HepG2 (cell line): ENCODE measurements around the gene PPOX. TPM values are rescaled to one million over a fixed set of nuclear protein-coding genes. Genes with fewer than 3 reads are reported as not detected.
A peak's percentile ranks its signal among the peaks of the same experiment; 100 is the strongest.

Experiments
- ATAD3A ChIP-seq: sonication (generic); formaldehyde crosslinking; IDR thresholded peaks from 2 replicates; pipeline ENCODE4 v1.4.0; 2020; ENCODE audit warnings: missing genetic modification reagents
- CHCHD3 ChIP-seq: sonication (generic); formaldehyde crosslinking; IDR thresholded peaks from 2 replicates; pipeline ENCODE4 v1.8.0; 2022; ENCODE audit warnings: mild to moderate bottlenecking, missing genetic modification reagents, moderate library complexity
- CHD2 ChIP-seq: IDR thresholded peaks from 2 replicates; pipeline ENCODE4 v1.6.1; 2011; ENCODE audit warnings: low read depth, low read length, improper control_type of control experiment
- EHMT2 ChIP-seq: fragments of 200-600 bp; sonication (generic); IDR thresholded peaks from 2 replicates; pipeline ENCODE4 v1.7.0; 2017; ENCODE audit warnings: antibody characterized with exemption, low read depth, low read length, borderline replicate concordance
- HHEX ChIP-seq: IDR thresholded peaks from 2 replicates; pipeline ENCODE4 v1.6.1; 2016; ENCODE audit warnings: control low read depth
- HMGXB4 ChIP-seq, 2 experiments: sonication (generic) in 1 of 2; formaldehyde crosslinking in 1 of 2; IDR thresholded peaks; 2 replicates each; pipeline versions ENCODE4 v1.4.0 to v1.6.1; 2018 to 2020; ENCODE audit warnings: missing genetic modification reagents in 2 of 2, borderline replicate concordance in 1 of 2, low read depth in 1 of 2, mild to moderate bottlenecking in 1 of 2, missing biosample characterization in 1 of 2
- HOXA5 ChIP-seq: sonication (generic); formaldehyde crosslinking; IDR thresholded peaks from 2 replicates; pipeline ENCODE4 v1.4.0; 2020; ENCODE audit warnings: missing genetic modification reagents
- KMT2B ChIP-seq: IDR thresholded peaks from 2 replicates; pipeline ENCODE4 v1.6.1; 2016; ENCODE audit warnings: missing genetic modification reagents, missing compliant biosample characterization
- NCOA2 ChIP-seq: sonication (generic); formaldehyde crosslinking; IDR thresholded peaks from 2 replicates; pipeline ENCODE4 v1.8.0; 2022; ENCODE audit warnings: inconsistent platforms
- NFKB2 ChIP-seq: sonication (generic); formaldehyde crosslinking; IDR thresholded peaks from 2 replicates; pipeline ENCODE4 v1.4.0; 2020; ENCODE audit warnings: missing genetic modification reagents, borderline replicate concordance
- PHF8 ChIP-seq: sonication (generic); formaldehyde crosslinking; IDR thresholded peaks from 2 replicates; pipeline ENCODE4 v1.5.0; 2020; ENCODE audit warnings: missing genetic modification reagents
- REPIN1 ChIP-seq: sonication (generic); formaldehyde crosslinking; IDR thresholded peaks from 2 replicates; pipeline ENCODE4 v1.8.0; 2022; ENCODE audit warnings: missing genetic modification reagents, low read depth, mild to moderate bottlenecking, borderline replicate concordance
- TBP ChIP-seq: sonication (generic); formaldehyde crosslinking; IDR thresholded peaks from 2 replicates; pipeline ENCODE4 v1.5.0; 2020; ENCODE audit warnings: missing genetic modification reagents
- THAP7 ChIP-seq: sonication (generic); formaldehyde crosslinking; IDR thresholded peaks from 2 replicates; pipeline ENCODE4 v1.8.1; 2023; ENCODE audit warnings: mild to moderate bottlenecking, missing genetic modification reagents
- ZNF318 ChIP-seq: sonication (generic); formaldehyde crosslinking; IDR thresholded peaks from 2 replicates; pipeline ENCODE4 v1.4.0; 2020; ENCODE audit warnings: mild to moderate bottlenecking, missing genetic modification reagents
- ZNF546 ChIP-seq: sonication (generic); formaldehyde crosslinking; conservative IDR thresholded peaks from 2 replicates; pipeline ENCODE4 v1.8.1; 2023; ENCODE audit warnings: mild to moderate bottlenecking, missing genetic modification reagents
- ZNF547 ChIP-seq: sonication (generic); formaldehyde crosslinking; IDR thresholded peaks from 2 replicates; pipeline ENCODE4 v1.5.1; 2020; ENCODE audit warnings: mild to moderate bottlenecking, missing genetic modification reagents
- ZNF629 ChIP-seq: sonication (generic); formaldehyde crosslinking; conservative IDR thresholded peaks from 2 replicates; pipeline ENCODE4 v1.5.0; 2020; ENCODE audit warnings: missing genetic modification reagents
- ZSCAN29 ChIP-seq: sonication (generic); formaldehyde crosslinking; conservative IDR thresholded peaks from 2 replicates; pipeline ENCODE4 v1.4.0; 2020; ENCODE audit warnings: mild to moderate bottlenecking, missing genetic modification reagents
- polyA plus RNA-seq, 8 experiments: library from polyadenylated mRNA; depleted of rRNA in 3 of 8; stranded (reverse) in 7 of 8; unstranded in 1 of 8; fragments of >200 nt; fragmentation: Illumina TruSeq in 4 of 8; extraction: Trizol in 4 of 8; gene quantifications; 2 replicates each; pipeline versions ENCODE4 v1.2.1 to v1.2.3, GENCODE V29; 2011 to 2016; ENCODE audit warnings: low read depth in 4 of 8, missing spikeins in 1 of 8, mixed read lengths in 1 of 8; ENCODE audit not compliant: insufficient read depth in 1 of 8
- total RNA-seq, 5 experiments: library from RNA; depleted of rRNA; stranded (reverse); fragments of >200 nt; fragmentation: Illumina TruSeq; extraction: Trizol; gene quantifications; 2 replicates each; pipeline ENCODE4 v1.2.3, GENCODE V29; 2016; ENCODE audit warnings: low read depth in 1 of 5

PPOX gene
- total and polyA plus RNA-seq, 2 of the 13 experiments (the other 11 are each of a cell fraction or from before 2014, with no cell fraction given), result 15.5 to 27.7 TPM

GRCh38 chr1:161132410-161133219 is 33.6 kb upstream of the PPOX start, which contains the start of gene DEDD (continued):
- TF ChIP-seq THAP7 (CRISPR knock-in tag), result peak; percentile 43; the same call in 1 of the 2 replicates
- peak; percentile 29; the same call in 1 of the 2 replicates for TF ChIP-seq PHF8 (CRISPR knock-in tag)
- TF ChIP-seq ATAD3A (CRISPR knock-in tag), result no peak
- peak; percentile 54; the same call in 1 of the 2 replicates for TF ChIP-seq ZNF547 (CRISPR knock-in tag)
- no peak for TF ChIP-seq ZNF318 (CRISPR knock-in tag)
- TF ChIP-seq HOXA5 (CRISPR knock-in tag), result no peak
- TF ChIP-seq CHCHD3 (CRISPR knock-in tag), result no peak
- TF ChIP-seq NFKB2 (CRISPR knock-in tag), result no peak
- peak; percentile 88; the same call in 1 of the 2 replicates for TF ChIP-seq ZSCAN29 (CRISPR knock-in tag)
- TF ChIP-seq KMT2B, result no peak
- TF ChIP-seq EHMT2, result peak; percentile 37; the same call in 1 of the 2 replicates
- TF ChIP-seq HHEX, result no peak
- TF ChIP-seq ZNF629, result no peak
- no peak for TF ChIP-seq NCOA2
- TF ChIP-seq TBP, result no peak
- TF ChIP-seq REPIN1 (CRISPR knock-in tag), result peak; percentile 70
- TF ChIP-seq ZNF546 (CRISPR knock-in tag), result 0 out of 2 replicates have a peak, but pooled peaks have one; percentile 35
- TF ChIP-seq HMGXB4 (CRISPR knock-in tag; IDR thresholded peaks at IDR 0.05; ENCODE audit: borderline replicate concordance in 1 of 2, low read depth in 1 of 2), result peak in 1 of 2 experiments; percentile 54; a peak in 2 of 4 replicates
- no peak for TF ChIP-seq CHD2
